ENCODE data around the gene PRR15L.
A peak's percentile ranks its signal among the peaks of the same experiment; 100 is the strongest.
"Not testable (repeated sequence)": the region's sequence is repeated elsewhere in the genome, so short reads cannot be mapped to it uniquely, and the experiment has no call there.

PRR15L gene

DNA sequence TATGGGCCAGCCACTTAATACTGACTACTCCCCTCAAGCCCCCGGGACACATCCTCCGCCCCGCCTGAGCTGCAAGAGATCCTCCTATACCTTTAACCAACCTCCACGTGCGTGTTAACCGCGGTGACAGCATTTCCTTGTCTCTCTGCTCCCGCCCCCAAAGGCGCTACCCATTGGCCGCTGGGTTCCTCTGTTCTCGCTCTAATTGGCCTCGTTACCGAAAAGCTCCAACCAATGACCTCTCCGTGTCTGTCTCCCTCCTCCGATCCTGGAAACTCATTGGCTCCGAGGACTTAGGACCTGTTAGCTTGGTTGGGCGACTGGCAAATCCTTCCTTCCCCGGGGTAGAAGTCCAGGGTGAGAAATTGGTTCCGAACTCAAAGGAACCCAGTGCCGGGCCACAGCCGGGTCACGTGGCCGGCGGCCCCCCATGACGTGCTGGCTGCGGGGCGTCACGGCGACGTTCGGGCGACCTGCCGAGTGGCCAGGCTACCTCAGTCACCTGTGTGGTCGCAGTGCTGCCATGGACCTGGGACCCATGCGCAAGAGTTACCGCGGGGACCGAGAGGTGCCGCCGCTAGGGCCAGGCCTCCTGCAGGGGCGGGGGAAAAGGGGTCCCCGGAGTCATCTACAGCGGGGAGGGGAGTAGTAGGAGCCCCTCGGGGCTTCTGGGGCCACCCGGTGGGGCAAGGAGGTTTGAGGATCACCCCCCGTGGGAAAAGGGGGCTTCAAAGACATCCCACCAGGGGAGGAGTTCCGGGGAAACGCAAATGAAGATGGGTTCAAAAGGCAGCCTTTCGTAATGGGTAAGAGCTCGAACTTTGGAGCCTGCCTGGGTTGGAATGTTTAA, 16.2 kb downstream of the PRR15L start, which contains the start of gene PNPO:
Gene PNPO (plus strand): TSS at position 326 of the 850 bp plus-strand sequence. CDS start 105 bp downstream, at position 431.
- Mint-ChIP-seq H3K27ac (peak within 1 kb of the TSS; percentile 84 to 95), H3K4me3 (peak within 1 kb of the TSS; percentile 81 to 91), H3K4me1 (peaks cover 71% of the 10 kb centered on the region), H3K27me3 (no peaks in the 10 kb centered on the region), H3K9me3 (peaks cover 6% of the 10 kb centered on the region in 2 donors)
- DNase-seq (peak; percentile 90 to 96), ATAC-seq (peak; percentile 97)

DNA sequence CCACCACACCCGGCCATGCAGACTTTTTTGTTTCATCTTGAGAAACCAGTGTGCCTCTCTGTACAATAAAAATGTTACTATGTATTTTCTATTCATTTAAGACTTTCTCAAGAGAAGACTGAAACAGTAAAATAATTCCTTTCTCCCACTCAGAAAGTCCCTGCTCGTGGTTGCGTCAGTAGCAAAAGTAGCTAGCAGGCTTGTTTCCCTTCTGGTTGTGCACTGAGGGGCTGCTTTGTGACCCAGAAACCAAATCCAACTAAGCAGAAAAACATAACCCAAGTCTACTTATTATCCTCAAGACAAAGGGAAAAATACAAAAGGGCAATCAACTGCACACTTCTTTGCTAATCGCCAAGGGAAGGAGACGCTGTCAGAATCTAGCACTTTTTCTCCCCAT, 19.7 kb downstream of the PRR15L start:
- Mint-ChIP-seq H3K27ac (no peak overlapping the region), H3K4me1 (peaks cover 43% of the 10 kb centered on the region), H3K4me3 (no peak overlapping the region), H3K27me3 (no peaks in the 10 kb centered on the region), H3K9me3 (peaks cover 6% of the 10 kb centered on the region in 2 donors)
- no peak for ATAC-seq
- no peak for DNase-seq

DNA sequence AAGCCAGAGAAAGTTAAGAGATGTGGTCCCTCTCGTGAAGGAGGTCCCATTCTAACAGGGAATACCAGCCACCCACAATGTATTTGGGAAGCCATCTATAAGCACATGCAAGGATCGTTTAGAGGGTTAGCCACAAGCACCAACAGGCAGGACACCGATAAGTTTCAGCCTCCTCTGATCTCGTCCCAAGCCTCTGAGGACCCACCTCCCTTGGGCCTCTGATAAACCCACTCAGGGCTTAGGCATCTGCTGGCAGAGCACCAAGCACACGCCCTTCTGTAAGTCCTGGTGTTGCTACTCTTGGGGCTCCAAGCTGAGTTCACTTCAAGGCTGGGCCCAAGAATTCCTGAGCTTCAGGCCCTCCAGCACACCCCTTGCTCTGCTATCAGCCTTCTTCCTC, 21.7 kb downstream of the PRR15L start:
- DNase-seq = no peak
- Mint-ChIP-seq H3K4me1 (peaks cover 28% of the 10 kb centered on the region), H3K4me3 (no peak overlapping the region), H3K27ac (no peak overlapping the region), H3K9me3 (peaks cover 3% of the 10 kb centered on the region in 2 donors), H3K27me3 (no peaks in the 10 kb centered on the region)
- no peak for ATAC-seq

DNA sequence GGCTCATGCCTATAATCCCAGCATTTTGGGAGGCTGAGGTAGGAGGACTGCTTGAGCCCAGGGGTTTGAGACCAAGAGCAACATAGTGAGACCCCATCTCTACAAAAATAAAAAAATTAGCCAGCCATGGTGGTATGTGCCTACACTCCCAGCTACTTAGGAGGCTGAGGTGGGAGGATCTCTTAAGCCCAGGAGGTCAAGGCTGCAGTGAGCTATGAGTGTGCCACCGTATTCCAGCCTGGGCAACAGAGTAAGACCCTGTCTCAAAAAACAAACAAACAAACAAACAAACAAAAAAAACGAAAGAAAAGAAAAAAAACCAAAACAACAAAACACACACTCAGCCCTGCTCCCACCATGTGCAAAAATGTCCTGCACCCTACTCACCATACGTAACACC, 22.2 kb downstream of the PRR15L start:
- not testable (repeated sequence) for H3K9me3 Mint-ChIP-seq

DNA sequence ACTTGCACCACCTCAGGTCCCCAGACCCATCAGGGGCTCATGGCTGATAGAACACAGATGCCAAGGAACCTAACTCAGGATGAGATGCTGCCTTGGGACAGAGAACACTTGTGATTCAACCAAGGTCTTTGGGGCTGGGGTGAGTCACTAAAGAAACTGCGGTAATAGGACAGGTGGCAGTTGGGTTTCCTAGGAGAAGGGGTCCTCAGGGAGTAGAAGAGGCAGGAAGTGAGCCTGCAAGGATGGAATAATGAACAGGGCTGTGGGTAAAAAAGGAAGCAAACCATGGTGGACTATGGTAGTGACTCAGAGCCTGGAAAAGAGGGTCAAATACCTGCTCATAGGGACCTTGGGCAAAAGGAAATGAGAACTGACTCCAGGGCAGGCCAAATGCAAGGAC, 22.8 kb downstream of the PRR15L start:
- DNase-seq (no peak), ATAC-seq (no peak)
- H3K4me1 Mint-ChIP-seq = peaks cover 17% of the 10 kb centered on the region
- no peak overlapping the region for H3K27ac Mint-ChIP-seq
- H3K27me3 Mint-ChIP-seq = no peaks in the 10 kb centered on the region
- no peaks in the 10 kb centered on the region for H3K9me3 Mint-ChIP-seq
- H3K4me3 Mint-ChIP-seq = no peak overlapping the region

More for the DNA sequence above, 22.2 kb downstream of the PRR15L start:
- H3K27me3 Mint-ChIP-seq, ATAC-seq, H3K4me3 Mint-ChIP-seq, DNase-seq, H3K27ac Mint-ChIP-seq: not testable (repeated sequence)
- peaks cover 23% of the 10 kb centered on the region for H3K4me1 Mint-ChIP-seq

DNA sequence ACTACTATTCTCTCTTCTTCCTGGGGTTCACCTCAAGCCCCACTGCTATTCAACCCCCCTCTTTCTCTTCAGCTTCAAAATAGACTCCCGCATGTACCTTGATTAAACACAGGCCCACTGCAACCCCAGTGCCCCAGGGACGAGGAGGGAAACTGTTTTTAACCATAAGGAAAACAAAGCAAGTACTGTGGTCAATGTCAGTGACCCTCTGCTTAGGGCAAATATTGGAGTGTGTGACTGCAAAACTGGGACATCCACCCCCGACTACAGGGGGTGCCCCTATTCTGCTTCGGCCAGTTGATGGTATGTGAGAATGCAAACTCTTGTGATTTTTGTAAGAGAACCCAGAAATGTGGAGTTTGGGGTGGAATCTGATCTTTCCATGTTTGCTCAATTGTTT, 25.8 kb downstream of the PRR15L start:
- Mint-ChIP-seq H3K27ac (peak overlapping the region in 1 of 2 donors; percentile 29), H3K4me1 (peaks cover 6% of the 10 kb centered on the region), H3K9me3 (no peaks in the 10 kb centered on the region), H3K4me3 (no peak overlapping the region), H3K27me3 (no peaks in the 10 kb centered on the region)
- DNase-seq = no peak
- no peak for ATAC-seq

DNA sequence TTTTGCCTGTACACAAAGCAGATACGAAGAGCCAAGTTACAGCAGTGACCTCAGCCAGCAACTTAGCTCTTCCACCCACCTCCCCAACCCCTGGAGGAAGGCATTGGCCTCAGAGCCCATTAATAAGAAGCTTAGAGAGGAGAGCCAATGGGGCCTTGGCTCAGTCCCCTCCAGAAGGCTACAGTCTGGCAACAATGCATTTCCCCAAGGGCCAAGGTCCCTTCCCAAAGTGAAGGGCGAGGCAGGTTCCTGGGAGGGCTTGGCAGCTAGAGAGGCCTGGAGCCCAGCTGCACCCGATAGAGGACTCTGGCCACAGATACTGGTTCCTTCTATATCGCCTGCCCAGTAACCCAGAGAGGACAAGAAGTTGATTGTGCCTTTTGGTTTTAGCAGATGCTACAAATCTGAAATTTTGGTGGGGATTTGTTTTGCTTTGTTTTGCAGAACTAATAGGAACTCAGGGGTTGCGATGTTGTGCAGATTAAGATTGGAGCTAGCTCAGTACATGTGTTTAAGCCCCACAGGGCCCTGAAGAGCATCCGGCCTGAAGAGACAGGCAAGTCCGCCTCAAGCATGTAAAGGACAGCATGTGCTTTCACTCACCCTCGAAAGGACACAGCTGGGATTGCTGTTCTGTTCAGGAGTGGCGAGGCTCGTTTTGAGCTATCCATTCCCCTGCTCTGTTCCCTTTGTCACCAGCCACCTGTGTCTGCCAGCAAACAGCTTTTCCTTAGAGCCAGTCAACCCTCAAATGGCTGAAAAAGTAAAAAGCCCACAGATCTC, 28.3 kb downstream of the PRR15L start:
- Mint-ChIP-seq H3K4me3 (no peak overlapping the region), H3K27me3 (no peaks in the 10 kb centered on the region), H3K27ac (no peak overlapping the region), H3K4me1 (no peaks in the 10 kb centered on the region), H3K9me3 (no peaks in the 10 kb centered on the region)
- DNase-seq (no peak), ATAC-seq (no peak)

DNA sequence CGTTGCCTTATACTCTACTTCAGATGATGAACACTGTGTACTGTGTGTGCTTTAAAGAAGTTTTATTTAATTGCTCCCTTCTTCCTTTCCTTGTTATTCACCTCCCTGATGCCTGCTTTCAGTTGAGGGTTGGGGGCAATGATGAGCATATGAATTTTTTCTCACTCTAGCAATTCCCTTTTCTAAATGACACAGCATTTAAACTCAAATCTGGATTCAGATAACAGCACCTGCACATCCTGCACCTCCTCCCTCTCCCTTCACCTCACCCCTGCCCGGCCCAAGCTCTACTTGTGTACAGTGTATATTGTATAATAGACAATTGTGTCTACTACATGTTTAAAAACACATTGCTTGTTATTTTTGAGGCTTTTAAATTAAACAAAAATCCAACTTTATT, 29.3 kb downstream of the PRR15L start:
- Mint-ChIP-seq H3K27me3 (no peaks in the 10 kb centered on the region), H3K4me3 (no peak overlapping the region), H3K27ac (peak overlapping the region in 1 of 2 donors; percentile 1), H3K9me3 (no peaks in the 10 kb centered on the region), H3K4me1 (no peaks in the 10 kb centered on the region)
- DNase-seq (no peak), ATAC-seq (no peak)

DNA sequence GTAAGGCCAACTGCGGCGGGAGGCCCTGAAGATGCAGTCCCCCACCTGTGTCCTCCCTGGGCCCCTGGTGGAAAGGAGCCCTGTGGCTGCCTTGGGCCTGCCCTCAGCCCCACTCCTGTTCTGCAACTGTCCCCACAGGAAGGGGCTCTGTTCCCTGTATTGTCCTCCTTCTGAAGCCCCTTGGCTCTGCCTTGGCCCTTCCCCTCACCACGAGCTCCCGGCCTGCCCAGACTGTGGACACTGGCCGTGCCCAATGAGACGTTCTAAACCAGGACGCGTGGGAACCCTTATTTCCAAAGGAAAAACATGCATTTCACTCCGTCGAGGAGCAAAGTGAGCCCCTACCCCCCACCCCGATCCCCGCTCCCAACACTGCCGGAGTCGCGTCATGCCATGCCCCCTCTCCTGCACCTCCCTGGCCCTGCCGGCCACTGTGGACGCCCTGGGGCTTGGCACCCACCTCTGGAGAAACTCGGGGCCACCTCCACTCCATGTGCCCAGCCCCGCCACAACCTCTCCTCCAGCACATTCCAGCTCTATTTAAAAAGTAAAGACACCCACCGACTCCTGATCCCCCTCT, 29.8 kb downstream of the PRR15L start:
- H3K4me1 Mint-ChIP-seq = no peaks in the 10 kb centered on the region
- peak overlapping the region in 1 of 2 donors; percentile 59 for H3K27ac Mint-ChIP-seq
- DNase-seq (no peak), ATAC-seq (no peak)
- no peaks in the 10 kb centered on the region for H3K27me3 Mint-ChIP-seq
- H3K9me3 Mint-ChIP-seq = no peaks in the 10 kb centered on the region
- H3K4me3 Mint-ChIP-seq = no peak overlapping the region

DNA sequence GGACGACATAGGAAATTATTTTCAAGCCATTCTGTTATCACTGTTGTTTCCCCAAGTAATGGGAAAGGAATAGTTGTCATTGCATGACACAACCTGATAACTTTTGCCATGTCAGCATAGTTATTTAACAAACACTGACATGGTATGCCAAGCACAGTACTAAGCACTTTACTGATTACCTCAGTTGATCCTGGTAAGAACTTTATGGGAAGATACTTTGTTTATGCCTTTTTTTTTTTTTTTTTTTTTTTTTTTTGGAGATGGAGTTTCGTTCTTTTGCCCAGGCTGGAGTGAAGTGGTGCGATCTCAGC, 32.0 kb downstream of the PRR15L start:
- Mint-ChIP-seq H3K4me1 (no peaks in the 10 kb centered on the region), H3K9me3 (no peaks in the 10 kb centered on the region), H3K27ac (peak overlapping the region in 1 of 2 donors; percentile 64), H3K27me3 (no peaks in the 10 kb centered on the region), H3K4me3 (no peak overlapping the region)
- DNase-seq (no peak), ATAC-seq (no peak)

DNA sequence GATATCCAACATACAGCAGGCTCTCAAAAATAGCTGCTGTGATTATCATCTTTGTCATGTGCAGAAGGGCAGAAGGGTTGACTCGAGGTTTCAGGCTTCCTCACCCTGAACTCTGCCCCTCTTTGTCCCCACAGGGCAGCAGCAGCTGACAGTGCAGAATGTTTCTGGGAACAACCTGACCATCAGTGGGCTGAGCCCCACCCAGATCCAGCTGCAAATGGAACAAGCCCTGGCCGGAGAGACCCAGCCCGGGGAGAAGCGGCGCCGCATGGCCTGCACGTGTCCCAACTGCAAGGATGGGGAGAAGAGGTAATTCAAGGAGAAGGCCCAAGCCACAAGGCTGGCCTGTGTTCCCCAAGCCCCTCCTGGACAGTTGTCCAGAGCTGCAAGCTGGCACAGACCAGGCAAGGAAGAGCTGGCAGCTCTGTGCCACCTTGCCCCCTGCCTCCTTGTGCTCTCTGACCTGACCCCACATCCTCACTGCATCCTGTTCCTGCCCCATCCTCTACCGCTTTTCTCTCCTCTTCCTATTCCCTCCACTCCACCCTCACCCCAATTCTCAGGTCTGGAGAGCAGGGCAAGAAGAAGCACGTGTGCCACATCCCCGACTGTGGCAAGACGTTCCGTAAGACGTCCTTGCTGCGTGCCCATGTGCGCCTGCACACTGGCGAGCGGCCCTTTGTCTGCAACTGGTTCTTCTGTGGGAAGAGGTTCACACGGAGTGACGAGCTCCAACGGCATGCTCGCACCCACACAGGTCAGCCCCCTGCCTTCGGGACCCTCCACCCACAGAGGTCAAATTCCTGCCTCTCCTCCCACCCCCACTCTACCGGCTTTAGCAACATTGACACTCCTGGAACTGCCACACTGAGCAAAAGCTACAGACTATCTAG, 32.7 kb downstream of the PRR15L start:
- Mint-ChIP-seq H3K4me1 (no peaks in the 10 kb centered on the region), H3K27me3 (no peaks in the 10 kb centered on the region), H3K27ac (no peak overlapping the region), H3K9me3 (no peaks in the 10 kb centered on the region), H3K4me3 (no peak overlapping the region)
- ATAC-seq = no peak
- no peak for DNase-seq

DNA sequence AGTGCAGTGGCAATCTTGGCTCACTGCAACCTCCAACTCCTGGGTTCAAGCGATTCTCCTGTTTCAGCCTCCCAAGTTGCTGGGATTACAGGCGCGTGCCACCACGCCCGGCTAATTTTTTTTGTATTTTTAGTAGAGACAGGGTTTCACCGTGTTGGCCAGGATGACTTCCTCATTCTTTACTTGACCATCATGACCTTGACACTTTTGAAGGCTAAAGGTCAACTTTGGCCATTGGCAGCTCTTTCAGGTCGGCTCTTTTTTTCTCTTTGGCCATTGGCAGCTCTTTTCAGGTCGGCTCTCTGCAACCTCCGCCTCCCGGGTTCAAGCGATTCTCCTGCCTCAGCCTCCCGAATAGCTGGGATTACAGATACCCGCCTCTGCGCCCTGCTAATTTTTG, 37.8 kb downstream of the PRR15L start:
- H3K27ac Mint-ChIP-seq, H3K9me3 Mint-ChIP-seq, H3K27me3 Mint-ChIP-seq, ATAC-seq, DNase-seq, H3K4me3 Mint-ChIP-seq, H3K4me1 Mint-ChIP-seq: not testable (repeated sequence)

DNA sequence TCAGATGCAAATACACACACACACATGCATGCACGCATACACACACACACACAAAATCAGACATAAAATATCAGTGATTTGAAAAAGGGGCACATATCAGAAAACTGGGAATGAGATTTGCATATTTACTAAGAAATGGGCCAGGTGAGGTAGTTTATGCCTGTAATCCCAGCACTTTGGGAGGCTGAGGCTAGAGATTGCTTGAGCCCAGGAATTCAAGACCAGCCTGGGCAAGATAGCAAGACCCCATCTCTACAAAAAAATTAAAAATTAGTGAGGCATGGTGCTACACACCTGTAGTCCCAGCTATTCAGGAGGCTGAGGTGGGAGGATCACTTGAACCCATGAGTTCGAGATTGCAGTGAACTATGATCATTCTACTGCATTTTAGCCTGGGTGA, 38.7 kb downstream of the PRR15L start:
- H3K27me3 Mint-ChIP-seq = no peaks in the 10 kb centered on the region
- no peaks in the 10 kb centered on the region for H3K9me3 Mint-ChIP-seq

DNA sequence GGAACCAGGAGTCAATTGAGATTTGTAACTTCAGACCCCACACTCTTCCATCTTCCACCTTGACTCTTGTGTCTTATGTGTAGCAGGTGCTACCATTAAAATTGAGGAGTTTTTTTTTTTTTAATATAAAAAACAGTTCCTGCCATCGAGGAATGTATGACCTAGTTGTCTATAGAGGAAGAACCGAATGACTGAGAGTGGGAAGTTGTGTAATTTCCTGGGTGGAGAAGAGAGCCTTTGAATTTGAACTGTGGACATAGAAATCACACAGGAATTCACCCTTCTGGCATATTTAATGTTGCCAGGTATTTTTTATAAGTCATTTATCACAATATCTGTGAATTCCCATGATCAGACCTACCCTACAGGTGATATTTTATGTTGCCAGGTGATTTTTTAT, 39.7 kb downstream of the PRR15L start:
- Mint-ChIP-seq H3K4me1 (peaks cover 10% of the 10 kb centered on the region), H3K9me3 (no peaks in the 10 kb centered on the region), H3K4me3 (no peak overlapping the region), H3K27me3 (no peaks in the 10 kb centered on the region), H3K27ac (no peak overlapping the region)
- no peak for ATAC-seq
- DNase-seq = no peak

More for the DNA sequence above, 38.7 kb downstream of the PRR15L start:
- Mint-ChIP-seq H3K4me3 (no peak overlapping the region), H3K4me1 (peaks cover 10% of the 10 kb centered on the region), H3K27ac (no peak overlapping the region)
- no peak for DNase-seq
- no peak for ATAC-seq

DNA sequence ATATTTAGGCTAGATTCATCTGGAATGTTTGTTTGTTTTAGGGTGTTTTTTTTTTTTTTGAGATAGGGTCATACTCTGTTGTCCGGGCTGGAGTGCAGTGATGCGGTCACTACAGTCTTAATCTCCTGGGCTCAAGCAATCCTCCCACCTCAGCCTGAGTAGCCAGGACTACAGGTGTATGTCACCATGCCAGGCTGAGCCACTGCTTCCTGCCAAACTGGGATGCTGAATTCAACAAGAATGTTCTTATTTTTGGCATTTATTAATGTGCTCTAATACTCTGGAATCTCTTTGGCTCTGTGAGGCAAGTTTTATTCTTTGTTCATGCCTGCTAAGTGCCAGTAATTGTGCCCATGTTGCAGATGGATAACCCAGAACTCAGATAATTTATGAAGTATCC, 40.1 kb downstream of the PRR15L start:
- DNase-seq (no peak), ATAC-seq (no peak)
- Mint-ChIP-seq H3K4me3 (no peak overlapping the region), H3K27me3 (no peaks in the 10 kb centered on the region), H3K27ac (peak overlapping the region in 1 of 2 donors; percentile 82), H3K9me3 (no peaks in the 10 kb centered on the region), H3K4me1 (peaks cover 10% of the 10 kb centered on the region)
